GM18951 (cell line): ENCODE data around the gene STAG2.
"Not testable (repeated sequence)": the region's sequence is repeated elsewhere in the genome, so short reads cannot be mapped to it uniquely, and the experiment has no call there.

Experiments used
- POLR2A ChIP-seq: IDR thresholded peaks from 4 replicates; pipeline ENCODE4 v1.6.1; 2011; ENCODE audit warnings: mild to moderate bottlenecking; ENCODE audit not compliant: insufficient read length, insufficient read depth; ENCODE audit errors: extremely low read depth
- in situ Hi-C: fragments of 300-500 bp; cut with MboI; formaldehyde crosslinking; loops from one replicate; pipeline ENCODE4 v1.12.0; 2022; ENCODE audit warnings: low sequenced_read_pairs, mixed read lengths, inconsistent platforms; ENCODE audit not compliant: unreplicated experiment

Gene STAG2

GRCh38 chrX:124113621-124114600, 152.4 kb downstream of the STAG2 start:
- in situ Hi-C loops = no loop called here
- no peak for TF ChIP-seq POLR2A

GRCh38 chrX:124117325-124117724, 155.8 kb downstream of the STAG2 start:
- in situ Hi-C loops = no loop called here
- no peak for TF ChIP-seq POLR2A

GRCh38 chrX:124125471-124125870, 164.0 kb downstream of the STAG2 start:
- in situ Hi-C loops = no loop called here
- no peak for TF ChIP-seq POLR2A

- no peak for TF ChIP-seq POLR2A
- in situ Hi-C loops = no loop called here
Measured at GRCh38 chrX:124127496-124127895, 166.0 kb downstream of the STAG2 start.

- in situ Hi-C loops = not testable (repeated sequence)
Measured at GRCh38 chrX:124132437-124132836, 170.9 kb downstream of the STAG2 start.

GRCh38 chrX:124145749-124146148, 184.2 kb downstream of the STAG2 start:
- no peak for TF ChIP-seq POLR2A
- in situ Hi-C loops = no loop called here

- in situ Hi-C loops = no loop called here
- no peak for TF ChIP-seq POLR2A
Measured at GRCh38 chrX:124151195-124151594, 189.7 kb downstream of the STAG2 start.
